Stimulated activated effector memory CD8-positive, alpha-beta T cell treated with anti-CD3 and anti-CD28 coated beads, Interleukin-12 subunit alpha, Interleukin-12 subunit beta, amount 100 ng/mL, for 72 hours (primary cell): Measurements from ENCODE around the gene LMO1.
A peak's percentile ranks its signal among the peaks of the same experiment; 100 is the strongest.

ENCODE experiments used
- ATAC-seq: fragments of 150-1000 bp; cut with Tn5 transposase; 2 replicates; pipeline ENCODE4 v1.10.0; 2021
- DNase-seq, 2 donors: peaks; one replicate each; pipeline ENCODE4 v3.0.0; 2021 to 2022; ENCODE audit warnings: low spot score in 2 of 2
- H3K27ac Mint-ChIP-seq: one replicate; pipeline ENCODE4 v1.8.0; 2022; ENCODE audit warnings: mild to moderate bottlenecking, mixed read lengths
- H3K36me3 Mint-ChIP-seq: one replicate; pipeline ENCODE4 v1.8.0; 2022; ENCODE audit warnings: mild to moderate bottlenecking, mixed read lengths
- H3K4me1 Mint-ChIP-seq: one replicate; pipeline ENCODE4 v1.8.0; 2022; ENCODE audit warnings: mixed read lengths
- H3K4me3 Mint-ChIP-seq: one replicate; pipeline ENCODE4 v1.8.0; 2022; ENCODE audit warnings: mild to moderate bottlenecking, mixed read lengths
- H3K9me3 Mint-ChIP-seq: one replicate; pipeline ENCODE4 v1.8.0; 2022; ENCODE audit warnings: mixed read lengths

LMO1 gene

DNA sequence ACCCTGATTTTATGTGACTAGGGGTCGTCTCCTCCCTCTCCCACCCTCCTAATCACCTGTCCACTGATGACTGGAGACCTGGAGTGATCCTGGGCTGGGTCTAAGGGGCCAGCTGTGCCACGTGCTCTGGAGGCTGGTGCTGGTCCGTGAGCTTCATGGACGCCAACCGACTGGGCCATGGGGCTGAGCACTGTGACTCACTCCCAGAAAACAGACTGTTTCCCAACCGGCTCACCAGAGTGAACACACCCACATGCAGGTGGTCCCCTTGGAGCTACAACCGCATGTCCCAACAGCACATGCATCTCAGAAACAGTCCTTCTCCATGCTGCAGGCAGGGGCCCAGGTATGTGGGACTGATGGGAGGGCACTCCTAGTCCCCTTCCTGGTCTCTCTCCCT, 14.0 kb upstream of the LMO1 start:
- Mint-ChIP-seq H3K4me3 (no peak overlapping the region), H3K4me1 (no peaks in the 10 kb centered on the region), H3K9me3 (no peaks in the 10 kb centered on the region), H3K27ac (no peak overlapping the region), H3K36me3 (no peaks in the 10 kb centered on the region)
- DNase-seq (no peak), ATAC-seq (peak; percentile 40)

GRCh38 chr11:8276528-8276927, 12.8 kb upstream of the LMO1 start:
- Mint-ChIP-seq H3K4me1 (no peaks in the 10 kb centered on the region), H3K4me3 (no peak overlapping the region), H3K36me3 (no peaks in the 10 kb centered on the region), H3K27ac (no peak overlapping the region), H3K9me3 (no peaks in the 10 kb centered on the region)
- DNase-seq (no peak), ATAC-seq (no peak)

DNA sequence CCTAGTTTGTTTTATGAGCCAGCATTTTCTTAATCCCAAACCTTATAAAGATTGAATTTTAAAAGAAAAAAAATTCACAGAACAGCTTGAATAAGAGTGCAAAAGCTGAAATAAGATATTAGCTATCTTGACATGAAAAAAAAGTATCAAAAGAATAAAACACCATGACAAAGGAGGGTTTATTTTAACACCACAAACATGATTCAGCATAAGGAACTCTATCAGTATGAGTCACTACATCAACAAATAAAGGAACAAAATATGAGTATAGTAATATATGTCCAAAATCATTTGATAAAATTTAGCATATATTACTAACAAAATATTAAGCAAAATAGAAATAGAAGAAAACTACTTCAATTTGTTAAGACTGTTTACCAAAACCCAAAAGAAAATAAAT, 9.6 kb upstream of the LMO1 start:
- H3K4me3 Mint-ChIP-seq, result no peak overlapping the region
- H3K27ac Mint-ChIP-seq, result no peak overlapping the region
- no peaks in the 10 kb centered on the region for H3K9me3 Mint-ChIP-seq
- no peaks in the 10 kb centered on the region for H3K4me1 Mint-ChIP-seq
- ATAC-seq, result no peak
- no peaks in the 10 kb centered on the region for H3K36me3 Mint-ChIP-seq
- no peak for DNase-seq

GRCh38 chr11:8271106-8271886, 7.6 kb upstream of the LMO1 start:
- no peak overlapping the region for H3K4me3 Mint-ChIP-seq
- ATAC-seq (no peak), DNase-seq (no peak)
- H3K36me3 Mint-ChIP-seq, result no peaks in the 10 kb centered on the region
- H3K9me3 Mint-ChIP-seq, result no peaks in the 10 kb centered on the region
- H3K27ac Mint-ChIP-seq, result no peak overlapping the region
- no peaks in the 10 kb centered on the region for H3K4me1 Mint-ChIP-seq

GRCh38 chr11:8269636-8270035, 6.0 kb upstream of the LMO1 start:
- H3K4me3 Mint-ChIP-seq, result no peak overlapping the region
- DNase-seq, result no peak
- no peak for ATAC-seq
- H3K27ac Mint-ChIP-seq, result no peak overlapping the region
- H3K9me3 Mint-ChIP-seq, result no peaks in the 10 kb centered on the region
- no peaks in the 10 kb centered on the region for H3K36me3 Mint-ChIP-seq
- H3K4me1 Mint-ChIP-seq, result no peaks in the 10 kb centered on the region

GRCh38 chr11:8268530-8269400, 5.1 kb upstream of the LMO1 start:
- H3K36me3 Mint-ChIP-seq, result no peaks in the 10 kb centered on the region
- ATAC-seq (no peak), DNase-seq (no peak)
- no peaks in the 10 kb centered on the region for H3K9me3 Mint-ChIP-seq
- H3K4me3 Mint-ChIP-seq, result no peak overlapping the region
- no peak overlapping the region for H3K27ac Mint-ChIP-seq
- H3K4me1 Mint-ChIP-seq, result peaks cover 7% of the 10 kb centered on the region

- H3K9me3 Mint-ChIP-seq, result no peaks in the 10 kb centered on the region
- H3K36me3 Mint-ChIP-seq, result no peaks in the 10 kb centered on the region
- H3K4me1 Mint-ChIP-seq, result peaks cover 10% of the 10 kb centered on the region
- ATAC-seq, result peak; percentile 19
- H3K27ac Mint-ChIP-seq, result no peak overlapping the region
- peak overlapping the region; percentile 18 for H3K4me3 Mint-ChIP-seq
- DNase-seq, result no peak
These were observed 4.3 kb upstream of the LMO1 start for GRCh38 chr11:8267831-8268529.

GRCh38 chr11:8267280-8267679, 3.6 kb upstream of the LMO1 start:
- ATAC-seq (no peak), DNase-seq (no peak)
- Mint-ChIP-seq H3K4me3 (peak overlapping the region; percentile 18), H3K4me1 (peaks cover 10% of the 10 kb centered on the region), H3K9me3 (no peaks in the 10 kb centered on the region), H3K27ac (no peak overlapping the region), H3K36me3 (no peaks in the 10 kb centered on the region)

GRCh38 chr11:8266246-8267241, 2.9 kb upstream of the LMO1 start:
- H3K4me1 Mint-ChIP-seq, result peaks cover 10% of the 10 kb centered on the region
- DNase-seq (no peak), ATAC-seq (no peak)
- no peak overlapping the region for H3K4me3 Mint-ChIP-seq
- no peaks in the 10 kb centered on the region for H3K36me3 Mint-ChIP-seq
- H3K27ac Mint-ChIP-seq, result no peak overlapping the region
- no peaks in the 10 kb centered on the region for H3K9me3 Mint-ChIP-seq

GRCh38 chr11:8265681-8266241, 2.1 kb upstream of the LMO1 start:
- Mint-ChIP-seq H3K36me3 (no peaks in the 10 kb centered on the region), H3K4me3 (no peak overlapping the region), H3K9me3 (no peaks in the 10 kb centered on the region), H3K4me1 (peaks cover 10% of the 10 kb centered on the region), H3K27ac (no peak overlapping the region)
- ATAC-seq (no peak), DNase-seq (no peak)

DNA sequence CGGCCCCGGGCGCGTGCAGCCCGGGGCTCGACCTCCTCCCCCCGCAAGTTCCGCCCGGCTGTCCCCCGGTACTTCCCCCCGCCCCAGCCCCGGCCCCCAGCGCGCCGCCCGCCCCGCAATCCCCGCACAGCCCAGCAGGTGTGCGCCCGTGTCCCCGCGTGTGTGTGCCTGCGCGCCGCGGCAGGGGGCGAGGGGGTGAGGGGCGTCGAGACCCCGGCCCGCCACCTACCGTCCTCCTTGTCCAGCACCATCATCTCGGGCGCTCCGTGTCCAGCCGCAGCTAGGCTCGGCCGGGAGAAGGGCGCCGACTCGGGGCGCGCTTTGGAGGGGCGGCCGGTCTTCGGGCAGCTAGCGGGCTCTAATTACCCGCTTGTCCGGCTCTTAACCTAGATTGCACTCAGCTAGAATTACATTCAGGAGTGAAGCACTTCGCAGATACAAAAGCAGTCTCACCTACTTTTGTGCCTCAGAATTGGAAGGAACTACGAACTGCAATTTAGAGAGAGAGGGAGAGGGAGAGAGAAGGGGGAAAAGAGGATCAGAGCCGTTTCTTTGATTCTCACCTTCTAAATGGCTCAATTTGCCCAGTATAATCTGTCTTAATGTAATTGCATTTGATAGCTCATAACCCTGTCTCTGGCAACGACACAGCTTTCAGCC, 439 bp downstream of the LMO1 start:
- Mint-ChIP-seq H3K4me3 (peak overlapping the region; percentile 45), H3K9me3 (no peaks in the 10 kb centered on the region), H3K4me1 (peaks cover 10% of the 10 kb centered on the region), H3K27ac (no peak overlapping the region), H3K36me3 (no peaks in the 10 kb centered on the region)
- no peak for DNase-seq
- no peak for ATAC-seq

- peaks cover 10% of the 10 kb centered on the region for H3K4me1 Mint-ChIP-seq
- ATAC-seq (peak; percentile 45), DNase-seq (no peak)
- H3K9me3 Mint-ChIP-seq, result no peaks in the 10 kb centered on the region
- H3K27ac Mint-ChIP-seq, result no peak overlapping the region
- peak overlapping the region; percentile 45 for H3K4me3 Mint-ChIP-seq
- H3K36me3 Mint-ChIP-seq, result no peaks in the 10 kb centered on the region
These were observed 1.0 kb downstream of the LMO1 start for GRCh38 chr11:8262552-8263108.

- Mint-ChIP-seq H3K36me3 (no peaks in the 10 kb centered on the region), H3K27ac (no peak overlapping the region), H3K9me3 (no peaks in the 10 kb centered on the region), H3K4me1 (peaks cover 10% of the 10 kb centered on the region), H3K4me3 (peak overlapping the region; percentile 45)
- ATAC-seq (no peak), DNase-seq (no peak)
These were observed 1.6 kb downstream of the LMO1 start for GRCh38 chr11:8261921-8262551.
